Upper lobe of right lung (tissue), 1 donor: Measurements from ENCODE around the gene VPS41. TPM values are rescaled to one million over a fixed set of nuclear protein-coding genes. Genes with fewer than 3 reads are reported as not detected.
A peak's percentile ranks its signal among the peaks of the same experiment; 100 is the strongest.

ENCODE experiments used
- ATAC-seq: fragments of 200-7000 bp; cut with Tn5 transposase; one replicate; pipeline ENCODE4 v1.9.1; 2020; ENCODE audit warnings: mild to moderate bottlenecking, moderate library complexity
- DNase-seq: peaks from one replicate; pipeline ENCODE4 v3.0.0-alpha.2; 2020
- H3K27ac ChIP-seq: fragments of 200-600 bp; one replicate; pipeline ENCODE4 v1.8.0; 2022
- H3K27me3 ChIP-seq: fragments of 200-600 bp; one replicate; pipeline ENCODE4 v1.8.0; 2022; ENCODE audit warnings: mild to moderate bottlenecking
- H3K36me3 ChIP-seq: fragments of 200-600 bp; one replicate; pipeline ENCODE4 v1.8.0; 2022
- H3K4me1 ChIP-seq: fragments of 200-600 bp; one replicate; pipeline ENCODE4 v1.8.0; 2022
- H3K4me3 ChIP-seq: fragments of 200-600 bp; one replicate; pipeline ENCODE4 v1.8.0; 2022; ENCODE audit warnings: mild to moderate bottlenecking
- H3K9me3 ChIP-seq: fragments of 200-600 bp; one replicate; pipeline ENCODE4 v1.8.0; 2022
- intact Hi-C: fragments of 100-400 bp; cut with DNase I; formaldehyde crosslinking; loops from one replicate; pipeline ENCODE4 v1.11.0; 2022
- total RNA-seq: library from RNA; stranded (reverse); fragmentation: NEBNext Ultra II Directional; extraction: Animal tissue kit (Norgen Biotek cat#: 25700); gene quantifications from one replicate; pipeline ENCODE4 v1.2.1, GENCODE V29; 2021
- TF ChIP-seq, protein P1 (sequence below): fragments of 200-600 bp; IDR thresholded peaks from one replicate; pipeline ENCODE4 v1.8.0; 2022; ENCODE audit warnings: antibody characterized with exemption
- donor health status: DM: no; HTN: yes; CAD: no; lungs with severe emphysema.

The VPS41 gene
- total RNA-seq, 1 donor from 2014 or later: 95.8 TPM

- Histone ChIP-seq H3K9me3 (no peaks in the 10 kb centered on the region), H3K27me3 (no peaks in the 10 kb centered on the region), H3K36me3 (no peaks in the 10 kb centered on the region), H3K4me1 (no peaks in the 10 kb centered on the region), H3K27ac (no peak overlapping the region), H3K4me3 (no peak overlapping the region)
- ATAC-seq (no peak), DNase-seq (no peak)
- TF ChIP-seq, protein P1, sequence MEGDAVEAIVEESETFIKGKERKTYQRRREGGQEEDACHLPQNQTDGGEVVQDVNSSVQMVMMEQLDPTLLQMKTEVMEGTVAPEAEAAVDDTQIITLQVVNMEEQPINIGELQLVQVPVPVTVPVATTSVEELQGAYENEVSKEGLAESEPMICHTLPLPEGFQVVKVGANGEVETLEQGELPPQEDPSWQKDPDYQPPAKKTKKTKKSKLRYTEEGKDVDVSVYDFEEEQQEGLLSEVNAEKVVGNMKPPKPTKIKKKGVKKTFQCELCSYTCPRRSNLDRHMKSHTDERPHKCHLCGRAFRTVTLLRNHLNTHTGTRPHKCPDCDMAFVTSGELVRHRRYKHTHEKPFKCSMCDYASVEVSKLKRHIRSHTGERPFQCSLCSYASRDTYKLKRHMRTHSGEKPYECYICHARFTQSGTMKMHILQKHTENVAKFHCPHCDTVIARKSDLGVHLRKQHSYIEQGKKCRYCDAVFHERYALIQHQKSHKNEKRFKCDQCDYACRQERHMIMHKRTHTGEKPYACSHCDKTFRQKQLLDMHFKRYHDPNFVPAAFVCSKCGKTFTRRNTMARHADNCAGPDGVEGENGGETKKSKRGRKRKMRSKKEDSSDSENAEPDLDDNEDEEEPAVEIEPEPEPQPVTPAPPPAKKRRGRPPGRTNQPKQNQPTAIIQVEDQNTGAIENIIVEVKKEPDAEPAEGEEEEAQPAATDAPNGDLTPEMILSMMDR: no peak
- intact Hi-C loops: no loop called here
Measured at GRCh38 chr7:38928506-38928905, 19.5 kb upstream of the VPS41 start.

GRCh38 chr7:38927751-38928150 is 18.8 kb upstream of the VPS41 start:
- TF ChIP-seq, protein P1: no peak
- Histone ChIP-seq H3K27ac (no peak overlapping the region), H3K36me3 (no peaks in the 10 kb centered on the region), H3K9me3 (no peaks in the 10 kb centered on the region), H3K27me3 (no peaks in the 10 kb centered on the region), H3K4me3 (no peak overlapping the region), H3K4me1 (no peaks in the 10 kb centered on the region)
- intact Hi-C loops: no loop called here
- DNase-seq (no peak), ATAC-seq (no peak)

DNA sequence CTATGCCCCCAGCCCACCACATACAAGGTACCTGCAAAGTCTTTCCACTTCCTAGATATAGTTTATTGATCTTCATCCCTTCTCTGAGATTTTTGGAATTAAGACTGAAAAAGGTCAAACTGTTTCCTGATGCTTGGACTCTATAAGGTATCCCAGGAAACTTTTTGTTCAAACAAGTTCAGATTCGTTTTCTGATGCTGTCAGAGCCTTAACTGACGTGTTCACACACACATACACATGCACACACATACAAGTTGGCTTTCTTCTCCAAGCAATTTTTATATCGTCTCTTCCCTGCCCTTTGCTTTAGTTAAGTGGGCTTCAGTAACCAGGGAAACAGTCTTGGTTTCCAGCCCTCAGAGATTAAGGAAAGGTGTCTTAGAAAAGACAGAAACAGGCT is 11.7 kb upstream of the VPS41 start:
- DNase-seq (no peak), ATAC-seq (no peak)
- Histone ChIP-seq H3K36me3 (no peaks in the 10 kb centered on the region), H3K27ac (no peak overlapping the region), H3K9me3 (no peaks in the 10 kb centered on the region), H3K4me1 (no peaks in the 10 kb centered on the region), H3K27me3 (no peaks in the 10 kb centered on the region), H3K4me3 (no peak overlapping the region)
- intact Hi-C loops: no loop called here
- TF ChIP-seq, protein P1: no peak

- no peaks in the 10 kb centered on the region for H3K27me3 ChIP-seq
- H3K27ac ChIP-seq: no peak overlapping the region
- no peaks in the 10 kb centered on the region for H3K9me3 ChIP-seq
- no peak overlapping the region for H3K4me3 ChIP-seq
- no peaks in the 10 kb centered on the region for H3K4me1 ChIP-seq
- TF ChIP-seq, protein P1: no peak
- intact Hi-C loops: no loop called here
- ATAC-seq (no peak), DNase-seq (no peak)
- H3K36me3 ChIP-seq: no peaks in the 10 kb centered on the region
Measured at GRCh38 chr7:38916396-38916795, 7.4 kb upstream of the VPS41 start.

DNA sequence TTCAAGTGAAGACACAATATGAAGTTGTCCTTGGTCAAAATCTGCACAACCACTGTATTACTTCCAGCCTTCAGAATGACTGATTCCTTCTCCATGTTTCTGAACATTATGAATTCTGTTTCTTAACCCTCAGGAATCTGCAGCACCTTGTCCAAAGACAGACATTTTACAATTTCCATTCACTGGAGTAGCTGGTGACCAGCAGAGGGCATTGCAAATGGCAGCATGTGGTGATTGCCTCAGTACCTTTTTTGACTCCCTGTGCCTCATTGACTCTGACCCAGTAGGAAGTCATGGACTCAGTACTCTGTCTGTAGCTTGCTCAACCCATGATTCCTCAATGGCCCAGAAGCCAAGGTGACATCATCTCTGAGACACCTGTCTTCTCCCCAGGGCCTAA is 879 bp upstream of the VPS41 start:
- no peaks in the 10 kb centered on the region for H3K36me3 ChIP-seq
- intact Hi-C loops: no loop called here
- H3K9me3 ChIP-seq: no peaks in the 10 kb centered on the region
- H3K27me3 ChIP-seq: no peaks in the 10 kb centered on the region
- H3K27ac ChIP-seq: no peak overlapping the region
- no peaks in the 10 kb centered on the region for H3K4me1 ChIP-seq
- no peak overlapping the region for H3K4me3 ChIP-seq
- ATAC-seq (no peak), DNase-seq (no peak)
- TF ChIP-seq, protein P1: no peak

DNA sequence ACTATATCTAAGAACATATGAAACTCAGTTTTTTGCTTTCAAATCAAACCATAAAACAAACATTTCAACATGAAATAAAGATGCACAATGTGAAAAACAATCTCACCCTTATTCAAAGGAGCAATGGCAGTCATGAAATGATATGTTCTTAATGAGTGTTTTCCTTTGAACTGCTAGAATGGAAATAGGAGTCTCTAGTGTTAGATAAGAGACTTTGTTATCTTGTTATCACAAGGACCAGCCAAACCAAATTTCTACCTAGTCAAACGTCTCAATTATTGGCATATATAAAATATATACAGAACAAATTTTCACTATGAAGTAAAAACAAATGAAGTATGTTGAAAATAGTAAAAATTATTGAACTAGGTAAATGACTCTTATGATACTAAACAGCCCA is 1.2 kb downstream of the VPS41 start:
- H3K4me1 ChIP-seq: no peaks in the 10 kb centered on the region
- no peak for DNase-seq

More for the DNA sequence above, 1.2 kb downstream of the VPS41 start:
- Histone ChIP-seq H3K4me3 (peak overlapping the region; percentile 89), H3K27me3 (no peaks in the 10 kb centered on the region), H3K27ac (no peak overlapping the region), H3K36me3 (no peaks in the 10 kb centered on the region), H3K9me3 (no peaks in the 10 kb centered on the region)
- TF ChIP-seq, protein P1: no peak
- intact Hi-C loops: no loop called here
- no peak for ATAC-seq
